WTC11 (cell line): Measurements from ENCODE around the gene PCDH9. TPM values are rescaled to one million over a fixed set of nuclear protein-coding genes. Genes with fewer than 3 reads are reported as not detected.

Source experiments
- ATAC-seq: fragments of 200-7000 bp; cut with Tn5 transposase; 2 replicates; pipeline ENCODE4 v1.10.0; 2021; ENCODE audit warnings: mild to moderate bottlenecking, moderate library complexity
- CTCF ChIA-PET: fragments of 300-600 bp; sonication (Branson Sonifier 250); formaldehyde crosslinking; loops from one replicate; lab custom pipeline; 2021; ENCODE audit warnings: antibody characterized with exemption; lab: Charles Lee
- POLR2A ChIA-PET: fragments of 350-600 bp; sonication (Branson Sonifier 250); formaldehyde crosslinking; loops from one replicate; lab custom pipeline; 2021; ENCODE audit warnings: antibody characterized with exemption; lab: Charles Lee
- DNase-seq: peaks from one replicate; pipeline ENCODE4 v3.0.0; 2021; ENCODE audit warnings: low spot score
- H3K27ac Mint-ChIP-seq: 2 replicates; pipeline ENCODE4 v1.8.0; 2021; ENCODE audit warnings: mixed read lengths
- H3K27me3 Mint-ChIP-seq: 2 replicates; pipeline ENCODE4 v1.8.0; 2021; ENCODE audit warnings: low read depth, mild to moderate bottlenecking, moderate library complexity, mixed read lengths
- H3K36me3 Mint-ChIP-seq: 2 replicates; pipeline ENCODE4 v1.8.0; 2021; ENCODE audit warnings: mixed read lengths
- H3K4me1 Mint-ChIP-seq: 2 replicates; pipeline ENCODE4 v1.8.0; 2022; ENCODE audit warnings: mixed read lengths
- H3K4me3 Mint-ChIP-seq: 2 replicates; pipeline ENCODE4 v1.8.0; 2021; ENCODE audit warnings: mild to moderate bottlenecking, moderate library complexity, mixed read lengths
- H3K9me3 Mint-ChIP-seq: 2 replicates; pipeline ENCODE4 v1.8.0; 2021; ENCODE audit warnings: mixed read lengths
- ESRRA ChIP-seq: sonication (generic); formaldehyde crosslinking; IDR thresholded peaks from 2 replicates; pipeline ENCODE4 v1.8.1; 2022; ENCODE audit warnings: mild to moderate bottlenecking, missing genetic modification reagents, borderline replicate concordance
- FOXK1 ChIP-seq: sonication (generic); formaldehyde crosslinking; IDR thresholded peaks from 2 replicates; pipeline ENCODE4 v1.8.0; 2022; ENCODE audit warnings: mild to moderate bottlenecking, moderate library complexity, missing genetic modification reagents
- JAZF1 ChIP-seq: fragments of 250-450 bp; sonication (Bioruptor Pico); IDR thresholded peaks from 2 replicates; pipeline ENCODE4 v1.9.0; 2021; ENCODE audit warnings: moderate library complexity, mild to moderate bottlenecking, inconsistent platforms
- KAT7 ChIP-seq: sonication (generic); formaldehyde crosslinking; IDR thresholded peaks from 2 replicates; pipeline ENCODE4 v1.8.1; 2023; ENCODE audit warnings: missing genetic modification reagents, mild to moderate bottlenecking, borderline replicate concordance
- NR1H2 ChIP-seq: sonication (generic); formaldehyde crosslinking; IDR thresholded peaks from 2 replicates; pipeline ENCODE4 v1.9.0; 2021; ENCODE audit warnings: mild to moderate bottlenecking, moderate library complexity, missing genetic modification reagents
- TEAD4 ChIP-seq: sonication (generic); formaldehyde crosslinking; IDR thresholded peaks from 2 replicates; pipeline ENCODE4 v1.8.0; 2022; ENCODE audit warnings: mild to moderate bottlenecking, missing genetic modification reagents
- ZNF396 ChIP-seq: fragments of 250-450 bp; sonication (Bioruptor Pico); IDR thresholded peaks from 2 replicates; pipeline ENCODE4 v1.8.0; 2021; ENCODE audit warnings: mild to moderate bottlenecking, moderate library complexity, borderline replicate concordance
- ZNF416 ChIP-seq: fragments of 250-450 bp; sonication (Bioruptor Pico); IDR thresholded peaks from 2 replicates; pipeline ENCODE4 v1.9.0; 2021; ENCODE audit warnings: mild to moderate bottlenecking, inconsistent platforms
- ZNF671 ChIP-seq: fragments of 250-450 bp; sonication (Bioruptor Pico); IDR thresholded peaks from 2 replicates; pipeline ENCODE4 v1.8.0; 2021; ENCODE audit warnings: mild to moderate bottlenecking
- total RNA-seq: library from RNA; stranded (reverse); gene quantifications from 3 replicates; pipeline ENCODE4 v1.2.3, GENCODE V29; 2021
- TF ChIP-seq, protein P1 (sequence below): sonication (generic); formaldehyde crosslinking; conservative IDR thresholded peaks from 2 replicates; pipeline ENCODE4 v1.8.1; 2023; ENCODE audit warnings: mild to moderate bottlenecking, low read depth, missing genetic modification reagents, moderate library complexity
- TF ChIP-seq, protein P2 (sequence below): sonication (generic); formaldehyde crosslinking; IDR thresholded peaks from 2 replicates; pipeline ENCODE4 v1.8.1; 2023; ENCODE audit warnings: mild to moderate bottlenecking, missing genetic modification reagents, borderline replicate concordance
- TF ChIP-seq, protein P3 (sequence below): sonication (generic); formaldehyde crosslinking; IDR thresholded peaks from 2 replicates; pipeline ENCODE4 v1.8.0; 2023; ENCODE audit warnings: missing genetic modification reagents
- TF ChIP-seq, protein P4 (sequence below): sonication (generic); formaldehyde crosslinking; IDR thresholded peaks from 2 replicates; pipeline ENCODE4 v1.8.1; 2023; ENCODE audit warnings: mild to moderate bottlenecking, missing genetic modification reagents, moderate library complexity
- TF ChIP-seq, protein P5 (sequence below): sonication (generic); formaldehyde crosslinking; IDR thresholded peaks from 2 replicates; pipeline ENCODE4 v1.8.0; 2022; ENCODE audit warnings: mild to moderate bottlenecking, missing genetic modification reagents

PCDH9 gene
- total RNA-seq, 1 experiment from 2014 or later: 0.48 TPM

DNA sequence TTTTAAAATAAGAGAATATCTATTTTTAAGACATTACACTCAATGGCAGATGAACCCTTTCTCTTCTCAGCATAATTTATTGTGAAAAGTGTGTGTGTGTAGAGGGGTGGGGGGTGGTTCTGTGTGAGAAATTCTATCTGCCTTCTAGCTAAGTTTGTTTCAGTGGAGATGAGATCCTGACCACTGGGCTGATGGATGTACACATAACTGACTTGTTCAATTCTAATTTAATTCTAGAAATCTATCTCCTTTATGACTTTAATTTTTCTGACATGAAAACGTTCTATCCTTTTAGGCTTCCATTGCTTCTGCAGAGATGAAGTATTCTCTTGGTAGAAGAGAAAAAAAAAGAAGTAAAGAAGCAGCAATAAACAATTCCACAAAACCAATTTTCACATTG lies 891.6 kb downstream of the PCDH9 start (continued):
- TF ChIP-seq, protein P1, sequence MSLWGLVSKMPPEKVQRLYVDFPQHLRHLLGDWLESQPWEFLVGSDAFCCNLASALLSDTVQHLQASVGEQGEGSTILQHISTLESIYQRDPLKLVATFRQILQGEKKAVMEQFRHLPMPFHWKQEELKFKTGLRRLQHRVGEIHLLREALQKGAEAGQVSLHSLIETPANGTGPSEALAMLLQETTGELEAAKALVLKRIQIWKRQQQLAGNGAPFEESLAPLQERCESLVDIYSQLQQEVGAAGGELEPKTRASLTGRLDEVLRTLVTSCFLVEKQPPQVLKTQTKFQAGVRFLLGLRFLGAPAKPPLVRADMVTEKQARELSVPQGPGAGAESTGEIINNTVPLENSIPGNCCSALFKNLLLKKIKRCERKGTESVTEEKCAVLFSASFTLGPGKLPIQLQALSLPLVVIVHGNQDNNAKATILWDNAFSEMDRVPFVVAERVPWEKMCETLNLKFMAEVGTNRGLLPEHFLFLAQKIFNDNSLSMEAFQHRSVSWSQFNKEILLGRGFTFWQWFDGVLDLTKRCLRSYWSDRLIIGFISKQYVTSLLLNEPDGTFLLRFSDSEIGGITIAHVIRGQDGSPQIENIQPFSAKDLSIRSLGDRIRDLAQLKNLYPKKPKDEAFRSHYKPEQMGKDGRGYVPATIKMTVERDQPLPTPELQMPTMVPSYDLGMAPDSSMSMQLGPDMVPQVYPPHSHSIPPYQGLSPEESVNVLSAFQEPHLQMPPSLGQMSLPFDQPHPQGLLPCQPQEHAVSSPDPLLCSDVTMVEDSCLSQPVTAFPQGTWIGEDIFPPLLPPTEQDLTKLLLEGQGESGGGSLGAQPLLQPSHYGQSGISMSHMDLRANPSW (CRISPR knock-in tag): no peak
- TF ChIP-seq, protein P2, sequence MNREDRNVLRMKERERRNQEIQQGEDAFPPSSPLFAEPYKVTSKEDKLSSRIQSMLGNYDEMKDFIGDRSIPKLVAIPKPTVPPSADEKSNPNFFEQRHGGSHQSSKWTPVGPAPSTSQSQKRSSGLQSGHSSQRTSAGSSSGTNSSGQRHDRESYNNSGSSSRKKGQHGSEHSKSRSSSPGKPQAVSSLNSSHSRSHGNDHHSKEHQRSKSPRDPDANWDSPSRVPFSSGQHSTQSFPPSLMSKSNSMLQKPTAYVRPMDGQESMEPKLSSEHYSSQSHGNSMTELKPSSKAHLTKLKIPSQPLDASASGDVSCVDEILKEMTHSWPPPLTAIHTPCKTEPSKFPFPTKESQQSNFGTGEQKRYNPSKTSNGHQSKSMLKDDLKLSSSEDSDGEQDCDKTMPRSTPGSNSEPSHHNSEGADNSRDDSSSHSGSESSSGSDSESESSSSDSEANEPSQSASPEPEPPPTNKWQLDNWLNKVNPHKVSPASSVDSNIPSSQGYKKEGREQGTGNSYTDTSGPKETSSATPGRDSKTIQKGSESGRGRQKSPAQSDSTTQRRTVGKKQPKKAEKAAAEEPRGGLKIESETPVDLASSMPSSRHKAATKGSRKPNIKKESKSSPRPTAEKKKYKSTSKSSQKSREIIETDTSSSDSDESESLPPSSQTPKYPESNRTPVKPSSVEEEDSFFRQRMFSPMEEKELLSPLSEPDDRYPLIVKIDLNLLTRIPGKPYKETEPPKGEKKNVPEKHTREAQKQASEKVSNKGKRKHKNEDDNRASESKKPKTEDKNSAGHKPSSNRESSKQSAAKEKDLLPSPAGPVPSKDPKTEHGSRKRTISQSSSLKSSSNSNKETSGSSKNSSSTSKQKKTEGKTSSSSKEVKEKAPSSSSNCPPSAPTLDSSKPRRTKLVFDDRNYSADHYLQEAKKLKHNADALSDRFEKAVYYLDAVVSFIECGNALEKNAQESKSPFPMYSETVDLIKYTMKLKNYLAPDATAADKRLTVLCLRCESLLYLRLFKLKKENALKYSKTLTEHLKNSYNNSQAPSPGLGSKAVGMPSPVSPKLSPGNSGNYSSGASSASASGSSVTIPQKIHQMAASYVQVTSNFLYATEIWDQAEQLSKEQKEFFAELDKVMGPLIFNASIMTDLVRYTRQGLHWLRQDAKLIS (CRISPR knock-in tag): no peak
- TF ChIP-seq TEAD4 (CRISPR knock-in tag) (no peak), ESRRA (CRISPR knock-in tag) (no peak)

DNA sequence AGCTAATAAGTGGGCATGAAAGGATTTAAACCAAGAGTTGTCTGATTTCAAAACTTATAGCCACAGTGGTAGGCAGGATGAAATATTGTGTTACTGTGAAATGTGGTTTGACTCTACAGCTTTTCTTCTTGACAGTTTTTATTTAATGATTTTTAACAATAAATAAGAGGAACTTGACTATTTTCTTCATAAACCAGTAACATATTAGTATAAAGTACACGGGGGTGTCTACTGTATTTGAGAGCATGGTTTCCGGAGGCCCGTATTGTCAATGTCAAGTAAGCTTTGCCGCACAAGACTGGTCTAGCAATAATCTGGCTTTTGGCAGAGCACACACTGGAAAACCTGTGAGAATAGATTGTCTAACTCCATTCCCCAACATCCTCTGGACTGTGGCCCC lies 894.5 kb downstream of the PCDH9 start:
- no peak for DNase-seq
- Mint-ChIP-seq H3K4me3 (no peak overlapping the region), H3K27me3 (no peaks in the 10 kb centered on the region), H3K9me3 (no peaks in the 10 kb centered on the region), H3K27ac (no peak overlapping the region), H3K36me3 (no peaks in the 10 kb centered on the region), H3K4me1 (no peaks in the 10 kb centered on the region)
- ChIA-PET POLR2A (no interaction called here), CTCF (no interaction called here)
- TF ChIP-seq, protein P3, sequence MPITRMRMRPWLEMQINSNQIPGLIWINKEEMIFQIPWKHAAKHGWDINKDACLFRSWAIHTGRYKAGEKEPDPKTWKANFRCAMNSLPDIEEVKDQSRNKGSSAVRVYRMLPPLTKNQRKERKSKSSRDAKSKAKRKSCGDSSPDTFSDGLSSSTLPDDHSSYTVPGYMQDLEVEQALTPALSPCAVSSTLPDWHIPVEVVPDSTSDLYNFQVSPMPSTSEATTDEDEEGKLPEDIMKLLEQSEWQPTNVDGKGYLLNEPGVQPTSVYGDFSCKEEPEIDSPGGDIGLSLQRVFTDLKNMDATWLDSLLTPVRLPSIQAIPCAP (CRISPR knock-in tag): no peak
- no peak for TF ChIP-seq ZNF671 (CRISPR knock-in tag)
- TF ChIP-seq, protein P4, sequence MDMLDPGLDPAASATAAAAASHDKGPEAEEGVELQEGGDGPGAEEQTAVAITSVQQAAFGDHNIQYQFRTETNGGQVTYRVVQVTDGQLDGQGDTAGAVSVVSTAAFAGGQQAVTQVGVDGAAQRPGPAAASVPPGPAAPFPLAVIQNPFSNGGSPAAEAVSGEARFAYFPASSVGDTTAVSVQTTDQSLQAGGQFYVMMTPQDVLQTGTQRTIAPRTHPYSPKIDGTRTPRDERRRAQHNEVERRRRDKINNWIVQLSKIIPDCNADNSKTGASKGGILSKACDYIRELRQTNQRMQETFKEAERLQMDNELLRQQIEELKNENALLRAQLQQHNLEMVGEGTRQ: no peak
- no peak for TF ChIP-seq ZNF416 (CRISPR knock-in tag)
- TF ChIP-seq ZNF396 (CRISPR knock-in tag): no peak
- TF ChIP-seq KAT7 (CRISPR knock-in tag): no peak
- no peak for ATAC-seq

DNA sequence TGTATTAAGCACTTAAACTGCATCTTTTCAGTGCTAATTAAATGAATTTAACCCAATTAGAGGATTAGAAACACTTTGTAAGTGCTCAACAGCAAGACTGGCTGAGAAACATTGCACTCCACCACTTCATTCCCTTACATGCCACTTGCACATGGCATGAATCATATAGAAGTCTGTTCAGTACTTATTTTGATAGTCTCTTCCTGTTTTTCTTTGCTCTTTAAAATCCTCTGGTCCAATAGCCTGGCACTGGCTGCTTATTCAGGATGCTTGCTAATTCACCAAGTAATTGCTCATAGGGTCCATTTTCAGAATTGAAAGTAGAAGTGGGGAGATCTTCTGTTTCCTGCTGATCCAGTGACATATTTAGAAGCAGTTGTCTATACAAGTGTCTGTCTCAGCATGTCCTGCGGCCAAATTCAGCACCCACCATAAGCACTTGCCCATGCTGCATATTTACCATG lies 900.1 kb downstream of the PCDH9 start:
- H3K9me3 Mint-ChIP-seq: 0 out of 2 replicates have a peak, but pooled peaks cover 7% of the 10 kb centered on the region
- TF ChIP-seq FOXK1 (CRISPR knock-in tag) (no peak), JAZF1 (CRISPR knock-in tag) (no peak), NR1H2 (CRISPR knock-in tag) (no peak), TEAD4 (CRISPR knock-in tag) (no peak)
- TF ChIP-seq, protein P5, sequence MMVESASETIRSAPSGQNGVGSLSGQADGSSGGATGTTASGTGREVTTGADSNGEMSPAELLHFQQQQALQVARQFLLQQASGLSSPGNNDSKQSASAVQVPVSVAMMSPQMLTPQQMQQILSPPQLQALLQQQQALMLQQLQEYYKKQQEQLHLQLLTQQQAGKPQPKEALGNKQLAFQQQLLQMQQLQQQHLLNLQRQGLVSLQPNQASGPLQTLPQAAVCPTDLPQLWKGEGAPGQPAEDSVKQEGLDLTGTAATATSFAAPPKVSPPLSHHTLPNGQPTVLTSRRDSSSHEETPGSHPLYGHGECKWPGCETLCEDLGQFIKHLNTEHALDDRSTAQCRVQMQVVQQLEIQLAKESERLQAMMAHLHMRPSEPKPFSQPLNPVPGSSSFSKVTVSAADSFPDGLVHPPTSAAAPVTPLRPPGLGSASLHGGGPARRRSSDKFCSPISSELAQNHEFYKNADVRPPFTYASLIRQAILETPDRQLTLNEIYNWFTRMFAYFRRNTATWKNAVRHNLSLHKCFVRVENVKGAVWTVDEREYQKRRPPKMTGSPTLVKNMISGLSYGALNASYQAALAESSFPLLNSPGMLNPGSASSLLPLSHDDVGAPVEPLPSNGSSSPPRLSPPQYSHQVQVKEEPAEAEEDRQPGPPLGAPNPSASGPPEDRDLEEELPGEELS: no peak
- no peak overlapping the region for H3K4me3 Mint-ChIP-seq
- POLR2A ChIA-PET: no interaction called here
- peaks cover 4% of the 10 kb centered on the region; the same call in 1 of the 2 replicates for H3K4me1 Mint-ChIP-seq
- H3K27ac Mint-ChIP-seq: no peak overlapping the region
- CTCF ChIA-PET: no interaction called here
- H3K36me3 Mint-ChIP-seq: no peaks in the 10 kb centered on the region
- ATAC-seq: no peak
- no peak for DNase-seq
- H3K27me3 Mint-ChIP-seq: no peaks in the 10 kb centered on the region
